RPMI7951 (cell line): Measurements from ENCODE around the gene STXBP6. TPM values are rescaled to one million over a fixed set of nuclear protein-coding genes. Genes with fewer than 3 reads are reported as not detected.

Experiments
- DNase-seq: peaks from one replicate; pipeline ENCODE4 v3.0.0-alpha.2; 2012; ENCODE audit warnings: low read depth
- total RNA-seq: library from RNA; depleted of rRNA; stranded (reverse); fragments of >200 nt; shearing (Covaris generic); gene quantifications from 2 replicates; pipeline ENCODE4 v1.2.3, GENCODE V29; 2014; rRNA removed

Gene STXBP6
- 14.9 and 18.7 TPM in 2 replicates for total RNA-seq

- DNase-seq, result peak; percentile 67
Observed at GRCh38 chr14:25049568-25050268, at the start of gene STXBP6. Gene STXBP6 (minus strand): TSS chr14:25050147. CDS start chr14:24974818, 75,329 bp downstream.

GRCh38 chr14:25097120-25097519, 47.2 kb upstream of the STXBP6 start:
- DNase-seq, result no peak

- DNase-seq, result no peak
Observed at GRCh38 chr14:25095736-25096437, 45.9 kb upstream of the STXBP6 start.

- no peak for DNase-seq
Observed at GRCh38 chr14:25094171-25094907, 44.4 kb upstream of the STXBP6 start.

GRCh38 chr14:25092258-25092740, 42.4 kb upstream of the STXBP6 start:
- no peak for DNase-seq

- peak; percentile 75 for DNase-seq
Observed at GRCh38 chr14:25090716-25091454, 40.9 kb upstream of the STXBP6 start.

GRCh38 chr14:25090256-25090655, 40.3 kb upstream of the STXBP6 start:
- no peak for DNase-seq

- no peak for DNase-seq
Observed at GRCh38 chr14:25089496-25089895, 39.5 kb upstream of the STXBP6 start.

- DNase-seq, result no peak
Observed at GRCh38 chr14:25086821-25087396, 37.0 kb upstream of the STXBP6 start.

- no peak for DNase-seq
Observed at GRCh38 chr14:25086081-25086480, 36.1 kb upstream of the STXBP6 start.

GRCh38 chr14:25080682-25081081, 30.7 kb upstream of the STXBP6 start:
- DNase-seq, result no peak

GRCh38 chr14:25079311-25079710, 29.4 kb upstream of the STXBP6 start:
- DNase-seq, result no peak

- no peak for DNase-seq
Observed at GRCh38 chr14:25074099-25074685, 24.2 kb upstream of the STXBP6 start.

- DNase-seq, result no peak
Observed at GRCh38 chr14:25069879-25070278, 19.9 kb upstream of the STXBP6 start.

GRCh38 chr14:25067600-25067999, 17.7 kb upstream of the STXBP6 start:
- no peak for DNase-seq

GRCh38 chr14:25062022-25062321, 12.0 kb upstream of the STXBP6 start:
- no peak for DNase-seq

- DNase-seq, result peak; percentile 26
Observed at GRCh38 chr14:25056688-25057078, 6.7 kb upstream of the STXBP6 start.

GRCh38 chr14:25055992-25056687, 6.2 kb upstream of the STXBP6 start:
- DNase-seq, result no peak

GRCh38 chr14:25055005-25055404, 5.1 kb upstream of the STXBP6 start:
- no peak for DNase-seq

- DNase-seq, result no peak
Observed at GRCh38 chr14:25053585-25053984, 3.6 kb upstream of the STXBP6 start.

- DNase-seq, result no peak
Observed at GRCh38 chr14:25052921-25053320, 3.0 kb upstream of the STXBP6 start.
